Cardiac muscle cell (in vitro differentiated cells and primary cell): ENCODE measurements around the gene TPRG1L. TPM values are rescaled to one million over a fixed set of nuclear protein-coding genes. Genes with fewer than 3 reads are reported as not detected.

ENCODE experiments used
- DNase-seq, 2 donors: peaks; one replicate each; pipeline versions ENCODE4 v3.0.0 to v3.0.0-alpha.2; 2010 to 2017; ENCODE audit warnings: low read depth in 1 of 2, low spot score in 1 of 2
- H3K27ac ChIP-seq: fragments of 200-600 bp; sonication (generic); 2 replicates; pipeline ENCODE4 v1.5.1; 2016
- H3K27me3 ChIP-seq: fragments of 200-600 bp; sonication (generic); 2 replicates; pipeline ENCODE4 v1.6.0; 2016; ENCODE audit warnings: control low read depth
- H3K36me3 ChIP-seq: fragments of 200-600 bp; sonication (generic); 2 replicates; pipeline ENCODE4 v1.5.1; 2016; ENCODE audit warnings: control low read depth
- H3K4me1 ChIP-seq: fragments of 200-600 bp; sonication (generic); 2 replicates; pipeline ENCODE4 v1.8.1; 2017; ENCODE audit warnings: low read depth, mild to moderate bottlenecking, mixed run types
- H3K4me3 ChIP-seq: fragments of 200-600 bp; sonication (generic); 2 replicates; pipeline ENCODE4 v1.5.1; 2016; ENCODE audit warnings: mild to moderate bottlenecking
- H3K9me3 ChIP-seq: fragments of 200-600 bp; sonication (generic); 2 replicates; pipeline ENCODE4 v1.5.1; 2017; ENCODE audit warnings: low read depth, mild to moderate bottlenecking, control low read depth
- polyA plus RNA-seq: library from polyadenylated mRNA; unstranded; fragments of >200 nt; fragmentation: Nextera tagmentation; extraction: Ambion mirVana; gene quantifications from 2 replicates; pipeline ENCODE4 v1.2.1, GENCODE V29; 2016
- total RNA-seq: library from RNA; depleted of rRNA; stranded (reverse); fragments of >200 nt; gene quantifications from 2 replicates; pipeline ENCODE4 v1.2.3, GENCODE V29; 2016
- TF ChIP-seq, protein P1 (sequence below): IDR thresholded peaks from 2 replicates; pipeline ENCODE4 v1.5.1; 2012; ENCODE audit warnings: low read depth, mild to moderate bottlenecking, low read length

TPRG1L gene
- total and polyA plus RNA-seq, 2 experiments from 2014 or later = 9.3 to 32.3 TPM

DNA sequence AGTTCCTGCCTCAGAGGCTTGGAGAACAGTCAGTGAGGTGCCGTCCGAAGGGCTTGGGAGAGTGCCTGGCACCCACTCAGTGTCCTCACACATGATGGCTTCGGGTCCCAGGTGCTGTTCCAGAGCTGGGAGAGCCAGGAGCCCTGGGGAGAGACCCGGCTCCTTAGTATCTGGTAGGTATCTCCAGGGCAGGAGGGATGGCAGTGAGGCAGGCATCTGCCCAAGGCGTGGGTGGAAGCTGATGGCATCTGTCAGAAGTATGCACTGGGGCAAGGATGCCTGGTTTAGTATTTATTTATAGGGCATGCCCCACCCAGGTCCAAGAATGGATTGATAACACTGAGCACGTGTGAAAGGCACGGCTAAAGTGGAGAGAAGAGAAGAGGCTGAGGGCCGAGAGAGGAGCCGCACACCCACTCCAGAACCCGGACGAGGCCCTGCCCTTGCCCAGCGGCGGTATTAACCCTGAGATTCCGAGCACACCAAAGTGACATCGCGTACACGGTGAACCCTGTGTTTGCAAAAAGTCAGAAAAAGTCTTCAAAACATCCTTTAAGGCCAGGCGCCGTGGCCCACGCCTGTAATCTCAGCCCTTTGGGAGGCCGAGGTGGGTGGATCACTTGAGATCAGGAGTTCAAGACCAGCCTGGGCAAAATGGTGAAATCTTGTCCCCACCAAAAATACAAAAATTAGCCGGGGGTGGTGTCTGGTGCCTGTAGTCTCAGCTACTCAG, 29.9 kb downstream of the TPRG1L start:
- no peak for DNase-seq
- H3K4me3 ChIP-seq = no peak overlapping the region
- no peaks in the 10 kb centered on the region for H3K4me1 ChIP-seq
- no peaks in the 10 kb centered on the region for H3K9me3 ChIP-seq
- H3K27ac ChIP-seq = no peak overlapping the region
- TF ChIP-seq, protein P1, sequence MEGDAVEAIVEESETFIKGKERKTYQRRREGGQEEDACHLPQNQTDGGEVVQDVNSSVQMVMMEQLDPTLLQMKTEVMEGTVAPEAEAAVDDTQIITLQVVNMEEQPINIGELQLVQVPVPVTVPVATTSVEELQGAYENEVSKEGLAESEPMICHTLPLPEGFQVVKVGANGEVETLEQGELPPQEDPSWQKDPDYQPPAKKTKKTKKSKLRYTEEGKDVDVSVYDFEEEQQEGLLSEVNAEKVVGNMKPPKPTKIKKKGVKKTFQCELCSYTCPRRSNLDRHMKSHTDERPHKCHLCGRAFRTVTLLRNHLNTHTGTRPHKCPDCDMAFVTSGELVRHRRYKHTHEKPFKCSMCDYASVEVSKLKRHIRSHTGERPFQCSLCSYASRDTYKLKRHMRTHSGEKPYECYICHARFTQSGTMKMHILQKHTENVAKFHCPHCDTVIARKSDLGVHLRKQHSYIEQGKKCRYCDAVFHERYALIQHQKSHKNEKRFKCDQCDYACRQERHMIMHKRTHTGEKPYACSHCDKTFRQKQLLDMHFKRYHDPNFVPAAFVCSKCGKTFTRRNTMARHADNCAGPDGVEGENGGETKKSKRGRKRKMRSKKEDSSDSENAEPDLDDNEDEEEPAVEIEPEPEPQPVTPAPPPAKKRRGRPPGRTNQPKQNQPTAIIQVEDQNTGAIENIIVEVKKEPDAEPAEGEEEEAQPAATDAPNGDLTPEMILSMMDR = no peak
- peaks cover 80% of the 10 kb centered on the region for H3K27me3 ChIP-seq
- H3K36me3 ChIP-seq = no peaks in the 10 kb centered on the region

DNA sequence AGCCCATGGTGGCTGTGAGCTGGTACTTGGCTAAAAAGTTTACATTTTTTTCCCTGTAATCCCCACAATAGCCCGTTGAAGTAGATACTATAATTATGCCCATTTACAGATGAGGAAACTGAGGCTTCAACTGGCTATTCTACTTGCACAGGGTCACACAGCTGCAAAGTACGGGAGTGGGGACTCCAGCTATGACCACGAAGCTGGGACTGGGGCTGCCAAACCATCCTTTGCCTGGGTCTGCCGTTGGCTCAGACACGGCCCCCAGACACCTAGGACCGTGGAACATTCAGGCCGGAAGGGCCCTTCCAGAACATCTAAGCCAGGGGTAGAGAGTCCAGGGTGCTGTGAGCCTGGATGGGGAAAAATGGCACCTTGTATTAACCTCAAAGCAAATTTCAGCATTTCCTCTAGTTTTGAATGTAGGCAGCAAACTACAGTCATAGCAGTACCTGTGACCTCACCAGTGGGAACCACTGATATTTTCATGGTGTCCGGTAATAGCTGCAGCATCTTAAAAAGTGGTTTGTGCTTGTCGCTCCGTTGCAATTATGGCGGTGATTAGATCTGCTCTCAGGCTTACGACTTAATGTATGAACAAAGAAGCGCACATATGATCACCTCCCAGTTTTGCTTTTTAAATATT, 31.8 kb downstream of the TPRG1L start:
- DNase-seq = no peak
- no peak overlapping the region for H3K27ac ChIP-seq
- TF ChIP-seq, protein P1 = no peak
- no peaks in the 10 kb centered on the region for H3K9me3 ChIP-seq
- no peaks in the 10 kb centered on the region for H3K4me1 ChIP-seq
- peaks cover 78% of the 10 kb centered on the region for H3K27me3 ChIP-seq
- no peak overlapping the region for H3K4me3 ChIP-seq
- H3K36me3 ChIP-seq = no peaks in the 10 kb centered on the region

DNA sequence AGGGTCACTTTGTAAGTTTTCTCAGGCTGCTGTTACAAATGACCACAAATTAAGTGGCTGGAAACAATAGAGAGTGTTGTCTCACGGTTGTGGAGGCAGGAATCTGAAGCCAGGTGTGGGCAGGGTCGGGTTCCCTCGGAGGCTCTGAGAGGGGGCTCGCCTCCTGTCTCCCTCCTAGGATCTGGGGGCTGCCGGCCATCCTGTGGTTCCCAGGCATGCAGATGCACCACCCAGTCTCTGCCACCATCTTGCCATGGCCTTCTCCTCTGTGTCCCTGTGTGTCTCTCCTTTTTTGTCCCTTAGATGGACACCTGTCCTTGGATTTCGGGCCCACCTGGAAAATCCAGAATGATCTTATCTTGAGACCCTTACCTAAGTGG, 32.3 kb downstream of the TPRG1L start:
- H3K27me3 ChIP-seq = peaks cover 75% of the 10 kb centered on the region
- no peaks in the 10 kb centered on the region for H3K9me3 ChIP-seq
- H3K36me3 ChIP-seq = no peaks in the 10 kb centered on the region
- DNase-seq = no peak
- TF ChIP-seq, protein P1 = no peak
- H3K4me1 ChIP-seq = no peaks in the 10 kb centered on the region
- H3K27ac ChIP-seq = no peak overlapping the region
- no peak overlapping the region for H3K4me3 ChIP-seq

DNA sequence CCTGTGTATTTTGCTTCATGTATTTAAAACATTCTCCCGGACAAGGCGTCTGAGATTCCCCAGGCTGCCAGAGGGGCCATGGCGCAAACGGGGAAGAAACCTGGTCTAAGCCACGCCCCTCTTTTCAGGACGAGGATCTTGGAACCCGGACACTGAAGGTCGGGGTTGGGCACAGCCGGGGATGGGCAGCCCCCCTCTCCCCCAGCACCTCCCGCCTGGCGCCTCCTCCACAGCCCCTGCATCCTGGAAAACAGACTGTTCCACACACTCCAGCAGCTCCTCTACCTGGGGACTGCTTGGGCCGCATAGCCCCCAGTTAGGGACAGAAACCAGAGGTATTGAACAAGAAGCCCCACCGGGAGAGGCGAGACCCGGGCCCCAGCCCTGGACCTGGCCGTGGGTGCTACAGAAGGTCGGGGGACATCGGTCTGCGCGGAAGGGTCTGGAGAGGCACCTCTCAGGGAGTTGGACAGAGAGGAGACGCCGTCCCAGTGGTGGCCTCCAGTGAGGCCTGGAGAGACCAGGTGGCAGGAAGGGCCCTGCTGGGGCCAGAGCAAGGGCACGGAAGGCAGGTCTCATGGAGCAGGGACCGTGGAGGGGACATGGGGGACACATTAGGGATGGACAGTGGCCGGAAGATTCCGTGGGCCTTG, 32.9 kb downstream of the TPRG1L start:
- TF ChIP-seq, protein P1 = no peak
- Histone ChIP-seq H3K27me3 (peaks cover 74% of the 10 kb centered on the region), H3K4me1 (no peaks in the 10 kb centered on the region), H3K36me3 (no peaks in the 10 kb centered on the region), H3K27ac (no peak overlapping the region), H3K4me3 (no peak overlapping the region), H3K9me3 (no peaks in the 10 kb centered on the region)
- no peak for DNase-seq

DNA sequence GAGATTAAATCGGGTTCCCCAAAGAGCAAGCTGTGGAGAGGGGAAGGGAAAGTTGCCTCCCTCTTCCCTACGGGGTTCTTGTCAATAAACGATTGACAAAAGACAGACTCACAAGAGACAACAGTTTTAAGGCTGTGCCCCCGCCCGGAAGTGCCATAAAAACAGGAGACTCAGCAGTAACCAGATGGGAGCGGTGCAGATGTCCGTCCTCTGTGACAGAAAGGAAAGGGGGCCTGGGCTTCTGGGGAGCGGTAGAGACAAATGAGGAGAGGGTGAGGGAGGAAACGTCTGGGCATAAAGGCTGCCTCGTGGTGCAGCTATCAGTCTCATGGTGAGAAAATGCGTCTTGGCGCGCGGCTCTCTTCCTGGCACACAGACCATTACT, 33.4 kb downstream of the TPRG1L start:
- Histone ChIP-seq H3K9me3 (no peaks in the 10 kb centered on the region), H3K27me3 (peaks cover 74% of the 10 kb centered on the region), H3K36me3 (no peaks in the 10 kb centered on the region), H3K4me3 (no peak overlapping the region), H3K27ac (no peak overlapping the region), H3K4me1 (no peaks in the 10 kb centered on the region)
- TF ChIP-seq, protein P1 = no peak
- DNase-seq = no peak
